NCI-H2196 (cell line): Measurements from ENCODE around the gene CRHBP.

Experiments used
- DNase-seq: peaks from one replicate; lab custom pipeline; 2025; ENCODE audit not compliant: unreplicated experiment; lab: John Stamatoyannopoulos, UW

The CRHBP gene

DNA sequence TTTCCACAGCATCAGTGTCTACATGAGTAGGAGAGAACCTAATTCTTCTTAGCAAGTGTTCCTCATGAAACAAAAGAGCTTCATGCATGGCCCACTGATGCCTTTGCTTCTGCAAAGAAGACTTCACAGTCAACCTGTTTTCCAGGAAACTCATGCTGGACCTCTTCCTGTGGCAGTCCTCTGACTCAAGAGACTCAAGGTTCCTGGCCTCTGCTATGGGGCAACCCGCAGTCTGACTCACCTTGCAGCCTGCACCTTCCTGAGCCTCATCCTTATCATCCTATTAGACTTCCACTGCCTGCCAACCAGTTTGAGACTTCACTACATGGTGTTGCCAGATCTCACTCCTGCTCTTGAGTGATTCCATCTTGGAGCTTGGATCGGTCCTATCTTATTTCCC, 59.8 kb downstream of the CRHBP start:
- no peak for DNase-seq

DNA sequence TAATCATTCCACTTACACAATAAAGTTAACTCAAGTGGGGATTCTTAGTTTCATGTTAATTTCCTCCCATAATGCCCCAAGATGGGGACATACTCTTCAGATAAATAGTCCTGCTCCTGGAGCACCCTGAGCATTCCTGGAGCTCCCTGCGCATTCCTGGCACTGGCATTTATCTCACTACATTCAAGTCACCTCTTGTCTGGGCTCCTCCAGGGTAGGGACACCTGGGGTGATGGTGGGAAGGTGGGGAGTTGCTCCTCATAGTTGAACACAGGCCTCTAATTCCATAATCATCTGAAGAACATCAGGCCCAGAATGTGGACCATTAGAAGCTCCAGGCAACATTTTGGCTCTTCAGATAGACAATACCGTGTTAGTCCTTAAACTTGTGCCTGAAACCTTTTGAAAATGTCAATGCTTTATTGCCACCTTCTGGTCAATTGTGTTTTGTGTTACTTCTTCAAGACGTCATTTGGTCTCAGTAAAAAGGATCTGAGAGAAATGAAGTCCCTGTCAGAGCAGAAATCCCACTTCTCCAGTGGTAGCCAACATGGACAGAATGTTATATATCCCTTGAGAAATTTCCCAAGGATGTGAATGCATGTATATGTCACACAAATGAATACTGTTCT, 63.2 kb downstream of the CRHBP start:
- no peak for DNase-seq

DNA sequence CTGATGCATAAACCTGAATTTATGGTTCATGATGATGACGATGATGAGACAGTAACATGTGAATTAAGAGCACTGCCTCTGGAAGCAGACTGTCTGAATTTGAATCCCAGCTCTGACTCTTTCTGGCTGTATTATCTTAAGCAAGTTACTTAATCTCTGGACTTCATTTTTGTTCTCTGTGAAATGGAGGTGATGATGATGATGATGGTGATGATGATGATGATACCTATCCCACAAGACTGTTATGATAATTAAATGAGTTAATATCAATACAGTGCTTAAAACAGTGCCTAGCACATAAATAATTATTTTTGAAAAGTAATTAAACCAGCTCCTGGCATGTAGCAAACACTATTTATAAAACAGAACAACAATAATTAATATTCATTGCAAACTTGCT, 64.1 kb downstream of the CRHBP start:
- no peak for DNase-seq

GRCh38 chr5:77017668-77018067, 64.8 kb downstream of the CRHBP start:
- no peak for DNase-seq
